ENCODE data around the gene S100A9.
"Not testable (repeated sequence)": the region's sequence is repeated elsewhere in the genome, so short reads cannot be mapped to it uniquely, and the experiment has no call there.

Gene S100A9
- total RNA-seq = 0 to 0.04 reads per million in 2 donors

- DNase-seq = no peak
Measured at GRCh38 chr1:153357853-153358690, at the start of gene S100A9. S100A9 (plus strand) TSS chr1:153357854; CDS start chr1:153358284, 430 bp downstream.

- no peak for DNase-seq
Measured at GRCh38 chr1:153308540-153308939, 49.1 kb upstream of the S100A9 start.

- no peak for DNase-seq
Measured at GRCh38 chr1:153309441-153309840, 48.2 kb upstream of the S100A9 start.

- DNase-seq = no peak
Measured at GRCh38 chr1:153310526-153310925, 47.1 kb upstream of the S100A9 start.

GRCh38 chr1:153312570-153313186, 45.0 kb upstream of the S100A9 start, which contains the start of gene PGLYRP3:
PGLYRP3 (minus strand) TSS chr1:153312952; CDS start chr1:153310665, 2,287 bp downstream.
- DNase-seq = no peak

- DNase-seq = no peak
Measured at GRCh38 chr1:153313288-153313687, 44.4 kb upstream of the S100A9 start.

GRCh38 chr1:153314388-153314787, 43.3 kb upstream of the S100A9 start:
- not testable (repeated sequence) for DNase-seq

GRCh38 chr1:153316013-153316412, 41.6 kb upstream of the S100A9 start:
- DNase-seq = not testable (repeated sequence)

- DNase-seq = not testable (repeated sequence)
Measured at GRCh38 chr1:153318145-153318544, 39.5 kb upstream of the S100A9 start.

GRCh38 chr1:153322568-153322967, 35.1 kb upstream of the S100A9 start:
- no peak for DNase-seq

GRCh38 chr1:153324912-153325311, 32.7 kb upstream of the S100A9 start:
- no peak for DNase-seq

GRCh38 chr1:153333902-153334301, 23.8 kb upstream of the S100A9 start:
- DNase-seq = no peak

- DNase-seq = no peak
Measured at GRCh38 chr1:153336650-153337049, 21.0 kb upstream of the S100A9 start.

GRCh38 chr1:153337980-153338853, 19.4 kb upstream of the S100A9 start:
- no peak for DNase-seq

GRCh38 chr1:153339802-153340201, 17.9 kb upstream of the S100A9 start:
- no peak for DNase-seq

GRCh38 chr1:153340356-153340755, 17.3 kb upstream of the S100A9 start:
- DNase-seq = no peak

- DNase-seq = no peak
Measured at GRCh38 chr1:153341431-153341934, 16.2 kb upstream of the S100A9 start.

GRCh38 chr1:153342178-153342577, 15.5 kb upstream of the S100A9 start:
- no peak for DNase-seq

GRCh38 chr1:153343040-153343681, 14.5 kb upstream of the S100A9 start:
- no peak for DNase-seq

- DNase-seq = no peak
Measured at GRCh38 chr1:153343811-153344717, 13.6 kb upstream of the S100A9 start.

GRCh38 chr1:153344718-153345025, 13.0 kb upstream of the S100A9 start:
- DNase-seq = no peak
